GM10266 (cell line): ENCODE data around the gene COG7.

Experiments used
- DNase-seq: peaks from one replicate; pipeline ENCODE4 v3.0.0; 2012; ENCODE audit errors: extremely low spot score
- CTCF ChIP-seq: IDR thresholded peaks from 2 replicates; pipeline ENCODE4 v1.5.1; 2012; ENCODE audit warnings: mild to moderate bottlenecking, low read depth; ENCODE audit not compliant: control insufficient read depth, insufficient read depth; ENCODE audit errors: missing control alignments

COG7 gene

GRCh38 chr16:23428351-23428750 lies 24.6 kb downstream of the COG7 start:
- no peak for TF ChIP-seq CTCF
- no peak for DNase-seq

GRCh38 chr16:23424292-23424958 lies 28.6 kb downstream of the COG7 start:
- no peak for DNase-seq
- TF ChIP-seq CTCF: no peak

GRCh38 chr16:23423496-23424049 lies 29.4 kb downstream of the COG7 start:
- no peak for TF ChIP-seq CTCF
- no peak for DNase-seq

- DNase-seq: no peak
- no peak for TF ChIP-seq CTCF
Measured at GRCh38 chr16:23420011-23420410, 33.0 kb downstream of the COG7 start.

- no peak for TF ChIP-seq CTCF
- no peak for DNase-seq
Measured at GRCh38 chr16:23416816-23417215, 36.2 kb downstream of the COG7 start.

- DNase-seq: no peak
- TF ChIP-seq CTCF: no peak
Measured at GRCh38 chr16:23414731-23415130, 38.3 kb downstream of the COG7 start.

GRCh38 chr16:23410176-23410575 lies 42.8 kb downstream of the COG7 start:
- DNase-seq: no peak
- no peak for TF ChIP-seq CTCF
